ENCODE results near the gene HMGB1. TPM values are rescaled to one million over a fixed set of nuclear protein-coding genes. Genes with fewer than 3 reads are reported as not detected.

The HMGB1 gene
- total and polyA plus RNA-seq, 2 experiments from 2014 or later, result 727 to 2,970 TPM

DNA sequence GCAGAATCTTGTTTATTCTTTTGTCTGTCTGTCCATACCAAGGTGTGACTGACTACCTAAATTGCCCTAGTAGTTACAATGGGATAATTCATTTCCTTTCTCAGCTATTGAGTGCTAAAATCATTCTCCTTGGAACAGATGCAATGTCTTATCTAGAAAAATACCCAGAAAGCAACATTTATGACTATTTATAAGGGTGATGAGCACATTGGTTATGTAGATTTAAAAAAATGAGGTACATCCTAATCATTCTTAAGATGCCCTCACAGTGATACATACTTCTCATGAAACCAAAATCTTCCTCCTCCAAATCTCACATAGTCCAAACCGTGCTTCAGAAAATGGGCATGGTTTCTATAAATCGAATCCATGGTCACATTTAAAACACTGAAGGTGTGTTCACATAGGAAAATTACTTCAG lies 55.0 kb downstream of the HMGB1 start:
- Mint-ChIP-seq H3K4me1 (peaks cover 8% of the 10 kb centered on the region), H3K9me3 (peaks cover 8% of the 10 kb centered on the region; the same call in 1 of the 3 replicates), H3K27ac (no peak overlapping the region), H3K27me3 (ENCODE audit: insufficient read depth, low read depth, poor library complexity) (peaks cover 28% of the 10 kb centered on the region), H3K4me3 (no peak overlapping the region), H3K36me3 (ENCODE audit: low read depth) (no peaks in the 10 kb centered on the region; the same call in 1 of the 3 replicates)
- H3K4me1 ChIP-seq (ENCODE audit: insufficient read depth), result peaks cover 12% of the 10 kb centered on the region
- TF ChIP-seq, protein P1, sequence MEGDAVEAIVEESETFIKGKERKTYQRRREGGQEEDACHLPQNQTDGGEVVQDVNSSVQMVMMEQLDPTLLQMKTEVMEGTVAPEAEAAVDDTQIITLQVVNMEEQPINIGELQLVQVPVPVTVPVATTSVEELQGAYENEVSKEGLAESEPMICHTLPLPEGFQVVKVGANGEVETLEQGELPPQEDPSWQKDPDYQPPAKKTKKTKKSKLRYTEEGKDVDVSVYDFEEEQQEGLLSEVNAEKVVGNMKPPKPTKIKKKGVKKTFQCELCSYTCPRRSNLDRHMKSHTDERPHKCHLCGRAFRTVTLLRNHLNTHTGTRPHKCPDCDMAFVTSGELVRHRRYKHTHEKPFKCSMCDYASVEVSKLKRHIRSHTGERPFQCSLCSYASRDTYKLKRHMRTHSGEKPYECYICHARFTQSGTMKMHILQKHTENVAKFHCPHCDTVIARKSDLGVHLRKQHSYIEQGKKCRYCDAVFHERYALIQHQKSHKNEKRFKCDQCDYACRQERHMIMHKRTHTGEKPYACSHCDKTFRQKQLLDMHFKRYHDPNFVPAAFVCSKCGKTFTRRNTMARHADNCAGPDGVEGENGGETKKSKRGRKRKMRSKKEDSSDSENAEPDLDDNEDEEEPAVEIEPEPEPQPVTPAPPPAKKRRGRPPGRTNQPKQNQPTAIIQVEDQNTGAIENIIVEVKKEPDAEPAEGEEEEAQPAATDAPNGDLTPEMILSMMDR (conservative IDR thresholded peaks at IDR 0.05; ENCODE audit: low read depth in 2 of 2), result no peak
- TF ChIP-seq, protein P2, sequence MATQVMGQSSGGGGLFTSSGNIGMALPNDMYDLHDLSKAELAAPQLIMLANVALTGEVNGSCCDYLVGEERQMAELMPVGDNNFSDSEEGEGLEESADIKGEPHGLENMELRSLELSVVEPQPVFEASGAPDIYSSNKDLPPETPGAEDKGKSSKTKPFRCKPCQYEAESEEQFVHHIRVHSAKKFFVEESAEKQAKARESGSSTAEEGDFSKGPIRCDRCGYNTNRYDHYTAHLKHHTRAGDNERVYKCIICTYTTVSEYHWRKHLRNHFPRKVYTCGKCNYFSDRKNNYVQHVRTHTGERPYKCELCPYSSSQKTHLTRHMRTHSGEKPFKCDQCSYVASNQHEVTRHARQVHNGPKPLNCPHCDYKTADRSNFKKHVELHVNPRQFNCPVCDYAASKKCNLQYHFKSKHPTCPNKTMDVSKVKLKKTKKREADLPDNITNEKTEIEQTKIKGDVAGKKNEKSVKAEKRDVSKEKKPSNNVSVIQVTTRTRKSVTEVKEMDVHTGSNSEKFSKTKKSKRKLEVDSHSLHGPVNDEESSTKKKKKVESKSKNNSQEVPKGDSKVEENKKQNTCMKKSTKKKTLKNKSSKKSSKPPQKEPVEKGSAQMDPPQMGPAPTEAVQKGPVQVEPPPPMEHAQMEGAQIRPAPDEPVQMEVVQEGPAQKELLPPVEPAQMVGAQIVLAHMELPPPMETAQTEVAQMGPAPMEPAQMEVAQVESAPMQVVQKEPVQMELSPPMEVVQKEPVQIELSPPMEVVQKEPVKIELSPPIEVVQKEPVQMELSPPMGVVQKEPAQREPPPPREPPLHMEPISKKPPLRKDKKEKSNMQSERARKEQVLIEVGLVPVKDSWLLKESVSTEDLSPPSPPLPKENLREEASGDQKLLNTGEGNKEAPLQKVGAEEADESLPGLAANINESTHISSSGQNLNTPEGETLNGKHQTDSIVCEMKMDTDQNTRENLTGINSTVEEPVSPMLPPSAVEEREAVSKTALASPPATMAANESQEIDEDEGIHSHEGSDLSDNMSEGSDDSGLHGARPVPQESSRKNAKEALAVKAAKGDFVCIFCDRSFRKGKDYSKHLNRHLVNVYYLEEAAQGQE (IDR thresholded peaks at IDR 0.05; ENCODE audit: unreplicated experiment), result no peak
- TF ChIP-seq STAT1 (IDR thresholded peaks at IDR 0.05; ENCODE audit: unreplicated experiment) (no peak), ZNF331 (CRISPR knock-in tag; IDR thresholded peaks at IDR 0.05; ENCODE audit: low read depth) (no peak), EZH2phosphoT487 (IDR thresholded peaks at IDR 0.05; ENCODE audit: unreplicated experiment) (no peak), JUNB (IDR thresholded peaks at IDR 0.05; ENCODE audit: unreplicated experiment) (no peak), ZNF114 (CRISPR knock-in tag; IDR thresholded peaks at IDR 0.05) (no peak), CREB1 (CRISPR knock-in tag; IDR thresholded peaks at IDR 0.05; ENCODE audit: low read depth) (no peak), EZH2 (IDR thresholded peaks at IDR 0.05; ENCODE audit: low read depth, unreplicated experiment) (no peak), POLR2AphosphoS5 (IDR thresholded peaks at IDR 0.05; ENCODE audit: low read depth) (no peak), NANOG (IDR thresholded peaks at IDR 0.05; ENCODE audit: borderline replicate concordance) (no peak)
- TF ChIP-seq, protein P3, sequence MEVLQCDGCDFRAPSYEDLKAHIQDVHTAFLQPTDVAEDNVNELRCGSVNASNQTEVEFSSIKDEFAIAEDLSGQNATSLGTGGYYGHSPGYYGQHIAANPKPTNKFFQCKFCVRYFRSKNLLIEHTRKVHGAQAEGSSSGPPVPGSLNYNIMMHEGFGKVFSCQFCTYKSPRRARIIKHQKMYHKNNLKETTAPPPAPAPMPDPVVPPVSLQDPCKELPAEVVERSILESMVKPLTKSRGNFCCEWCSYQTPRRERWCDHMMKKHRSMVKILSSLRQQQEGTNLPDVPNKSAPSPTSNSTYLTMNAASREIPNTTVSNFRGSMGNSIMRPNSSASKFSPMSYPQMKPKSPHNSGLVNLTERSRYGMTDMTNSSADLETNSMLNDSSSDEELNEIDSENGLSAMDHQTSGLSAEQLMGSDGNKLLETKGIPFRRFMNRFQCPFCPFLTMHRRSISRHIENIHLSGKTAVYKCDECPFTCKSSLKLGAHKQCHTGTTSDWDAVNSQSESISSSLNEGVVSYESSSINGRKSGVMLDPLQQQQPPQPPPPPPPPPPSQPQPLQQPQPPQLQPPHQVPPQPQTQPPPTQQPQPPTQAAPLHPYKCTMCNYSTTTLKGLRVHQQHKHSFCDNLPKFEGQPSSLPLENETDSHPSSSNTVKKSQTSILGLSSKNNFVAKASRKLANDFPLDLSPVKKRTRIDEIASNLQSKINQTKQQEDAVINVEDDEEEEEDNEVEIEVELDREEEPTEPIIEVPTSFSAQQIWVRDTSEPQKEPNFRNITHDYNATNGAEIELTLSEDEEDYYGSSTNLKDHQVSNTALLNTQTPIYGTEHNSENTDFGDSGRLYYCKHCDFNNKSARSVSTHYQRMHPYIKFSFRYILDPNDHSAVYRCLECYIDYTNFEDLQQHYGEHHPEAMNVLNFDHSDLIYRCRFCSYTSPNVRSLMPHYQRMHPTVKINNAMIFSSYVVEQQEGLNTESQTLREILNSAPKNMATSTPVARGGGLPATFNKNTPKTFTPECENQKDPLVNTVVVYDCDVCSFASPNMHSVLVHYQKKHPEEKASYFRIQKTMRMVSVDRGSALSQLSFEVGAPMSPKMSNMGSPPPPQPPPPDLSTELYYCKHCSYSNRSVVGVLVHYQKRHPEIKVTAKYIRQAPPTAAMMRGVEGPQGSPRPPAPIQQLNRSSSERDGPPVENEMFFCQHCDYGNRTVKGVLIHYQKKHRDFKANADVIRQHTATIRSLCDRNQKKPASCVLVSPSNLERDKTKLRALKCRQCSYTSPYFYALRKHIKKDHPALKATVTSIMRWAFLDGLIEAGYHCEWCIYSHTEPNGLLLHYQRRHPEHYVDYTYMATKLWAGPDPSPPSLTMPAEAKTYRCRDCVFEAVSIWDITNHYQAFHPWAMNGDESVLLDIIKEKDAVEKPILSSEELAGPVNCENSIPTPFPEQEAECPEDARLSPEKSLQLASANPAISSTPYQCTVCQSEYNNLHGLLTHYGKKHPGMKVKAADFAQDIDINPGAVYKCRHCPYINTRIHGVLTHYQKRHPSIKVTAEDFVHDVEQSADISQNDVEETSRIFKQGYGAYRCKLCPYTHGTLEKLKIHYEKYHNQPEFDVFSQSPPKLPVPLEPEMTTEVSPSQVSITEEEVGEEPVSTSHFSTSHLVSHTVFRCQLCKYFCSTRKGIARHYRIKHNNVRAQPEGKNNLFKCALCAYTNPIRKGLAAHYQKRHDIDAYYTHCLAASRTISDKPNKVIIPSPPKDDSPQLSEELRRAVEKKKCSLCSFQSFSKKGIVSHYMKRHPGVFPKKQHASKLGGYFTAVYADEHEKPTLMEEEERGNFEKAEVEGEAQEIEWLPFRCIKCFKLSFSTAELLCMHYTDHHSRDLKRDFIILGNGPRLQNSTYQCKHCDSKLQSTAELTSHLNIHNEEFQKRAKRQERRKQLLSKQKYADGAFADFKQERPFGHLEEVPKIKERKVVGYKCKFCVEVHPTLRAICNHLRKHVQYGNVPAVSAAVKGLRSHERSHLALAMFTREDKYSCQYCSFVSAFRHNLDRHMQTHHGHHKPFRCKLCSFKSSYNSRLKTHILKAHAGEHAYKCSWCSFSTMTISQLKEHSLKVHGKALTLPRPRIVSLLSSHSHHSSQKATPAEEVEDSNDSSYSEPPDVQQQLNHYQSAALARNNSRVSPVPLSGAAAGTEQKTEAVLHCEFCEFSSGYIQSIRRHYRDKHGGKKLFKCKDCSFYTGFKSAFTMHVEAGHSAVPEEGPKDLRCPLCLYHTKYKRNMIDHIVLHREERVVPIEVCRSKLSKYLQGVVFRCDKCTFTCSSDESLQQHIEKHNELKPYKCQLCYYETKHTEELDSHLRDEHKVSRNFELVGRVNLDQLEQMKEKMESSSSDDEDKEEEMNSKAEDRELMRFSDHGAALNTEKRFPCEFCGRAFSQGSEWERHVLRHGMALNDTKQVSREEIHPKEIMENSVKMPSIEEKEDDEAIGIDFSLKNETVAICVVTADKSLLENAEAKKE (CRISPR knock-in tag; IDR thresholded peaks at IDR 0.05), result no peak
- TF ChIP-seq, protein P4, sequence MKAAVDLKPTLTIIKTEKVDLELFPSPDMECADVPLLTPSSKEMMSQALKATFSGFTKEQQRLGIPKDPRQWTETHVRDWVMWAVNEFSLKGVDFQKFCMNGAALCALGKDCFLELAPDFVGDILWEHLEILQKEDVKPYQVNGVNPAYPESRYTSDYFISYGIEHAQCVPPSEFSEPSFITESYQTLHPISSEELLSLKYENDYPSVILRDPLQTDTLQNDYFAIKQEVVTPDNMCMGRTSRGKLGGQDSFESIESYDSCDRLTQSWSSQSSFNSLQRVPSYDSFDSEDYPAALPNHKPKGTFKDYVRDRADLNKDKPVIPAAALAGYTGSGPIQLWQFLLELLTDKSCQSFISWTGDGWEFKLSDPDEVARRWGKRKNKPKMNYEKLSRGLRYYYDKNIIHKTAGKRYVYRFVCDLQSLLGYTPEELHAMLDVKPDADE (IDR thresholded peaks at IDR 0.05), result no peak
- H3K9me2 ChIP-seq (ENCODE audit: insufficient read depth), result no peaks in the 10 kb centered on the region
- no peak overlapping the region for H3K4me2 ChIP-seq
- no peaks in the 10 kb centered on the region for H4K20me1 ChIP-seq (replicated peaks; ENCODE audit: insufficient read depth)
- DNase-seq (ENCODE audit: low spot score) (no peak), ATAC-seq (no peak)
- H3K36me3 ChIP-seq (ENCODE audit: insufficient read depth), result no peaks in the 10 kb centered on the region
- H3K79me2 ChIP-seq (replicated peaks; ENCODE audit: insufficient read depth), result no peaks in the 10 kb centered on the region
- H3K4me3 ChIP-seq, result no peak overlapping the region
- no peak overlapping the region for H3K27ac ChIP-seq (ENCODE audit: low read depth)
- H2AFZ ChIP-seq, result no peak overlapping the region
- peaks cover 6% of the 10 kb centered on the region; the same call in 1 of the 2 replicates for H3F3A ChIP-seq (replicated peaks; ENCODE audit: low read depth)
- peaks cover 22% of the 10 kb centered on the region; the same call in 1 of the 2 replicates for H3K27me3 ChIP-seq (ENCODE audit: insufficient read depth)
